Uterus (tissue), 4 donors: ENCODE measurements around the gene RPL10. TPM values are rescaled to one million over a fixed set of nuclear protein-coding genes. Genes with fewer than 3 reads are reported as not detected.
A peak's percentile ranks its signal among the peaks of the same experiment; 100 is the strongest.

ENCODE experiments used
- DNase-seq, 2 donors: peaks; one replicate each; pipeline ENCODE4 v3.0.0-alpha.2; 2019 to 2020
- H3K27ac ChIP-seq, 2 donors: fragments of 200-600 bp; sonication (generic); 1 replicate in 1 of 2; 2 replicates in 1 of 2; pipeline ENCODE4 v1.5.1; 2016 to 2018
- H3K27me3 ChIP-seq, 2 donors: fragments of 200-600 bp; sonication (generic); one replicate each; pipeline ENCODE4 v1.5.1; 2018 to 2019; ENCODE audit warnings: control low read depth in 1 of 2
- H3K36me3 ChIP-seq, 2 donors: fragments of 200-600 bp; sonication (generic); one replicate each; pipeline ENCODE4 v1.5.1; 2019; ENCODE audit warnings: control low read depth in 1 of 2
- H3K4me1 ChIP-seq, 2 donors: fragments of 200-600 bp; sonication (generic); one replicate each; pipeline ENCODE4 v1.5.1; 2018 to 2019; ENCODE audit warnings: control low read depth in 1 of 2
- H3K4me3 ChIP-seq, 2 donors: fragments of 200-600 bp; sonication (generic); 1 replicate in 1 of 2; 2 replicates in 1 of 2; pipeline ENCODE4 v1.5.1; 2018 to 2019; ENCODE audit warnings: mild to moderate bottlenecking in 1 of 2
- H3K9me3 ChIP-seq, 2 donors: fragments of 200-600 bp; sonication (generic); one replicate each; pipeline ENCODE4 v1.5.1; 2019; ENCODE audit warnings: control low read depth in 1 of 2
- CTCF ChIP-seq, 4 experiments: fragments of 200-600 bp in 2 of 4; fragments of 450-650 bp in 2 of 4; sonication (generic) in 2 of 4; IDR thresholded peaks; one replicate each; pipeline ENCODE4 v1.5.1; 2016 to 2019; ENCODE audit warnings: antibody characterized with exemption in 4 of 4, mild to moderate bottlenecking in 2 of 4, moderate library complexity in 1 of 4
- POLR2A ChIP-seq, 2 donors: fragments of 450-650 bp; IDR thresholded peaks; one replicate each; pipeline ENCODE4 v1.6.1; 2016; ENCODE audit warnings: antibody characterized with exemption in 2 of 2, mild to moderate bottlenecking in 1 of 2, moderate library complexity in 1 of 2
- intact Hi-C: fragments of 100-400 bp; cut with DNase I; formaldehyde crosslinking; loops from one replicate; pipeline ENCODE4 v1.15.1; 2023; ENCODE audit warnings: low total_unique reads
- total RNA-seq, 4 donors: library from RNA; depleted of rRNA in 3 of 4; stranded (reverse); fragments of >200 nt in 3 of 4; gene quantifications; one replicate each; pipeline versions ENCODE4 v1.1.0 to v1.2.4, GENCODE V29; 2014 to 2023
- donor health status: DM: yes; HTN: yes; CAD: no.

RPL10 gene
- total RNA-seq, 4 donors from 2014 or later, result 2,407 to 9,172 (median 4,014) TPM

GRCh38 chrX:154443992-154444754, 46.0 kb downstream of the RPL10 start, which contains the start of gene FAM50A:
Gene FAM50A (plus strand): TSS chrX:154444141. CDS start chrX:154444236, 95 bp downstream.
- peak within 1 kb of the TSS; percentile 86 to 89 for H3K27ac ChIP-seq
- DNase-seq, result peak; percentile 74 to 79
- H3K4me3 ChIP-seq, result peak within 1 kb of the TSS; percentile 15 to 44
- no peaks in the 10 kb centered on the region for H3K27me3 ChIP-seq
- H3K4me1 ChIP-seq, result no peaks in the 10 kb centered on the region
- TF ChIP-seq POLR2A (IDR thresholded peaks at IDR 0.05) (peak; percentile 51 to 63), CTCF (IDR thresholded peaks at IDR 0.05) (peak in 2 of 4 experiments; percentile 4 to 12)
- no peaks in the 10 kb centered on the region for H3K36me3 ChIP-seq
- H3K9me3 ChIP-seq, result no peaks in the 10 kb centered on the region
- intact Hi-C loops, result no loop called here

- no peak for DNase-seq
- peak overlapping the region; percentile 86 to 89 for H3K27ac ChIP-seq
- no peaks in the 10 kb centered on the region for H3K9me3 ChIP-seq
- TF ChIP-seq POLR2A (IDR thresholded peaks at IDR 0.05) (no peak), CTCF (IDR thresholded peaks at IDR 0.05) (no peak)
- peak overlapping the region; percentile 15 to 44 for H3K4me3 ChIP-seq
- H3K27me3 ChIP-seq, result no peaks in the 10 kb centered on the region
- intact Hi-C loops, result no loop called here
- no peaks in the 10 kb centered on the region for H3K36me3 ChIP-seq
- H3K4me1 ChIP-seq, result no peaks in the 10 kb centered on the region
These were observed 46.6 kb downstream of the RPL10 start for GRCh38 chrX:154444755-154445246.

GRCh38 chrX:154445776-154446175, 47.6 kb downstream of the RPL10 start:
- Histone ChIP-seq H3K4me1 (no peaks in the 10 kb centered on the region), H3K9me3 (no peaks in the 10 kb centered on the region), H3K36me3 (no peaks in the 10 kb centered on the region), H3K27ac (no peak overlapping the region), H3K27me3 (no peaks in the 10 kb centered on the region), H3K4me3 (no peak overlapping the region)
- no peak for DNase-seq
- intact Hi-C loops, result no loop called here
- no peak for TF ChIP-seq CTCF (IDR thresholded peaks at IDR 0.05)
- TF ChIP-seq POLR2A (IDR thresholded peaks at IDR 0.05), result no peak

GRCh38 chrX:154446430-154446829, 48.3 kb downstream of the RPL10 start:
- no peak for DNase-seq
- intact Hi-C loops, result no loop called here
- no peak overlapping the region for H3K27ac ChIP-seq
- H3K9me3 ChIP-seq, result no peaks in the 10 kb centered on the region
- no peaks in the 10 kb centered on the region for H3K4me1 ChIP-seq
- no peaks in the 10 kb centered on the region for H3K27me3 ChIP-seq
- TF ChIP-seq CTCF (IDR thresholded peaks at IDR 0.05) (no peak), POLR2A (IDR thresholded peaks at IDR 0.05) (no peak)
- H3K4me3 ChIP-seq, result no peak overlapping the region
- no peaks in the 10 kb centered on the region for H3K36me3 ChIP-seq

GRCh38 chrX:154448484-154448883, 50.3 kb downstream of the RPL10 start:
- intact Hi-C loops, result no loop called here

More at GRCh38 chrX:154448484-154448883, 50.3 kb downstream of the RPL10 start:
- Histone ChIP-seq H3K9me3 (no peaks in the 10 kb centered on the region), H3K4me3 (no peak overlapping the region), H3K36me3 (no peaks in the 10 kb centered on the region), H3K27ac (no peak overlapping the region), H3K4me1 (no peaks in the 10 kb centered on the region), H3K27me3 (no peaks in the 10 kb centered on the region)
- DNase-seq, result no peak
- TF ChIP-seq CTCF (IDR thresholded peaks at IDR 0.05) (no peak), POLR2A (IDR thresholded peaks at IDR 0.05) (no peak)
